Stimulated activated CD4-positive, alpha-beta T cell treated with anti-CD3 and anti-CD28 coated beads, Interleukin-1b, Interleukin-23, amount 100 ng/mL, for 4 hours (primary cell): Measurements from ENCODE around the gene CAMK1D.
"Not testable (repeated sequence)": the region's sequence is repeated elsewhere in the genome, so short reads cannot be mapped to it uniquely, and the experiment has no call there.

Source experiments
- DNase-seq, 2 donors: peaks; one replicate each; pipeline ENCODE4 v3.0.0-alpha.2; 2020; ENCODE audit warnings: low read depth in 2 of 2

CAMK1D gene

DNA sequence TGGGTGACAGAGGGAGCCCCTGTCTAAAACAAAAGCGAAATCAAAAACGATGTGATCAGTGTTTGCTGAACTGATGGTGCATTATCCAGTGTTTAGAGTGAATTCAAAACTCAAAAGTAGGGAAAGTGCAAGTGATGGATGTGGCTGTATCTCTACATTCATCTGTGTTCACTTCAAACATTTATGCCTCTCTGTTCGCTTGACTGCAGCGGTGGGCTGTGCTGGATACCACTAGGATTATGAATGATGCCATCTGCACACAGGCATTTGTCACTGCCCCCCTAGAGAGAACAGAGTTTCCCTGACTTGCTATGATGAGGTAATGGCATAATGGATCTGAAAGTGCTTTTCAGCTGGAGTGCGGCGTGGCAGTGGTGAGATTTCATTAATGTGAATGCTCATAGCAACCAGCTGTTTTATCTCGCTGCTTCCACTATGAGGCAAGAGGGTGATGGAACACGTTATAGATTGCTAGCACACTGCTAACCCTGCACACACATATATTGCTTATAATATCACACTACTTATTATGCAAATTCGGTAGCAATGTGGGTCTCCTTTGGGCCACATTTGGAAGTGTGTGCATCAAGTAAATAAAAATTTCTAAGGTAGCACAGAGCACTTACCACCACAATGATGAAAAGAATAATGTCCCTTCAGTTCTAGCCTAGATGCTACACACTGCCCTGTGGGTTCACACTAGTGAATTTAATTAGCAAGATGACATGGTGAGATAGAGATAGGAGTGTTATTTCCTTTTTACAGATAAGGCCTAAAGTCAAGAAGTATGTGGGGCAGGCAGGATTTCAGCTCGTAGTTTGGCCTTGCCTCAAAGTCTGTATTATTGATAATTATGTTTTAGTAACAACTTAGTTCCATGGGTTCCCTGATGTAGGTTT lies 164.7 kb downstream of the CAMK1D start:
- DNase-seq: no peak

DNA sequence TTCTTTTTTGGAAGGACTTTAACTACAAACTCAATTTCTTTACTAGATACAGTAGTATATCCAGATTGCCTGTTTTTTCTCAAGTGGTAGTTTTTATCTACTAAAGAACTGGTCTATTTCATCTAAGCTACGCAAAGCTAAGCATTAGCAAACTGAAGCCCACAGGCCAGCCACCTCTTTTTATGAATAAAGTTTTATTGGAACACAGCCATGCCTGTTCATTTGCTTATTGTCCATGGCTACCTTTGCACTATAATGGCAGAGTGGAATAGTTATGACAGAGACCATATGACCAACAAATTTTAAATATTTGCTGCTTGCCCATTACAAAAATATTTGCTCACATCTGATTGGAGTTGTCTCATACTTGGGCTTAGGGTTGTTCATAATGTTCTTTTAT lies 168.7 kb downstream of the CAMK1D start:
- no peak for DNase-seq

DNA sequence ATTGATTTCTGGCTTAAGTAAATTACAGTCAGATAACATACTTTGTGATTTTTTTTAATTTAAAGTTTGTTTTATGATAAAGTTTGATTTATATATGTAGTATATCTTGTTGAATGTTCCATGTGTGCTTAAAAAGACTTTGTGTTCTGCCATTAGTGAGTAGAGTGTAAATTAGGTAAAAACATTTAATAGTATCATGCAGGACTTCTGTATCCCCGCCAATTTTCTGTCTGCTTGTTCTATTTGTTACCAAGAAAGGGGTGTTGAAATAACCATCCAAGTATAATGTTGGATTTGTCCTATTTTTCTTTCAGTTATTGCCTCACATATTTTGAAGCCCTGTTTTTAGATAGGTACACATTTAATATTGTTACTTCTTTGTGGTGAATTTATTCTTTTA lies 172.1 kb downstream of the CAMK1D start:
- DNase-seq: no peak

DNA sequence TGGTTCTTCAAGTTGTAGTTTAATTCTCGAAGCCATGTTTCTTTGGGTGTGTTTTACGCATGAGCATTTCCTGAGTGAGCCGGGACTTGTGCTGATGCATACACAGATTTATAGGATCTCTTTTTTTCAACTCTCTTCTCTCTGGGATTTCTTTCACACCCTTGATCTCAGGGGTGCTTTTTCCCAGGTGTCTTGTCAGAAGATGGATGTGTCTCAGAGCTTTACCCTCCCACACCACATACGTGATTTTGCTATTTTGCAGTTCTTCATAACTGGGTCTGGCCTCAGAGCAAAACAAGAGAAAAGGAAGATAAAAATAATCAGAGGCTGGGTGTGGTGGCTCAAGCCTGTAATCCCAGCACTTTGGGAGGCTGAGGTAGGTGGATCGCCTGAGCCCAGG lies 177.0 kb downstream of the CAMK1D start:
- no peak for DNase-seq

DNA sequence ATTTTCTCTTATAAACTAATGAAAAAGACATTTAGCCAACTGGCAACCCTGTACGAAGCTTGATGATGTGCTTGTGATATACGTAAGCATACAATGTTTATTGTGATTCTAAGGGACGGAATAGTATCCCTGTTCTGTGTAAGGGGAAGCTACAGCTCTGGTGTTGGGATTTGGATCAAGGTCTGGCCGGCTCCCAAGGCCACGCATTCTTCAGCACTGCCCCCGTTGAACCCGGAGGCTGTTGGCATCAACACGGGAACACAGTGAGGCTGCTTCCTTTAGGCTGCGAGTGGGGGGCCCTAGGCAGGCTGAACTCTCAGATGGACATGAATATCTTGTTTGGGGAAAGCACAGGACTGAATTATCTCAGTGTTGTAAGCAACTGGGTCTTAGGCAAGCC lies 180.6 kb downstream of the CAMK1D start:
- DNase-seq: no peak

DNA sequence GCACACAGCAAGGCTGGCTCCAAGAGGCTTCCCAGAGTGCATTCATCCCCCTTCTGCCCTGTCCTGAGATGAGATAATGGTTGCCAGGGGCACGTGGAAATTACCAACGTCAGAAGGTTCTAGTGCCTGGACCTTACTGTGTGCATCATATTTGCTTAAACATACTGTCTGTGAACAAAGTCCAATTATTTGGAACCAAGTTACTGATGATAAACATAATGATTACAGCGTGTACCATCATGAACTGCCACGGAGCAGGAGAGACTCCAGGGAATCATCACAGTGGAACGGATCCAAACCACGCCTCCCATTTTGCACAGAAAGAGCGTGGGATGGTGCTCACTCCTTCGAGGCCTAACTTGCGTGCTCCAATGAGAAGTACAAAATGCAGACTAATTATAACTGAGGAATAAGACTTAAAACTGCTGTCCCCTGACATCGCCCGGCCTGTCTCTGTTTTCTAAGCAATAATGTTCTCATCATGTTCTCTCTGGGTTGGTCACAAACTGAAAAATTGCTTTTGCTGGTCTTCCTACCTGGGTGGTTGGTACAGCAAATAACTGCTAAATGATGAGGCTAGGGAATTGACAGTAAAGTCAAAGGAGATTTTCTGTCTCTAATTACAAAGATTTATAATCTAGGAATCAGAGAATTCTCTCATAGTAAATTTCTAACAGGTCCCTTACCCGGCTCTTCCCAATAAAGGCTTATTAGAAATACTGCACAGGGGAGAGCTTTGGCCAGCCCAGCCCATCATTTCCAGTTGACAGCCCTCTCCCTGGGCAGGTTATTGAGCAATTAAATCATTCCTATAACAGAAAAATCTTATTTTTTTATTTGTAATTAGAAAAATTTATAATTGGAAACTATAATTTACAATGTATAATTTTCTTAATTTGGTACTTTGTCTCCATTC lies 182.2 kb downstream of the CAMK1D start:
- no peak for DNase-seq

DNA sequence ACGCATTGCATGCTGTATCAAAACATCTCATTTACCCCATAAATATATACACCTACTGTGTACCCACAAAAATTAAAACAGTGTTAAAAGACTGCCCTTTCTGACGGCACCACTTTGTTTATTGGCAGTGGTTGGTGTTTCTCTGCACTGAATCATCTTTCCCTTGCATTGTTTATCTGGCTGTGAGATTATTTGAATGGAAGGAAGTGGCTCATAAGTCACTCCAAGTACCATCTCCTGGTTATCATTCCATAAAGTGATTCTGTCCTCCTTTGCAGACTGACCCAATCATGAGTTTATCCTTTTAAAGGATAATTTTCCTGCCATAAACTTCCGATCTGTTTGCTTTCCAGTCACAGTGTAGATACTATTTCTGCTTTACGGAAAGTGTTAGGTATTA lies 183.8 kb downstream of the CAMK1D start:
- no peak for DNase-seq

DNA sequence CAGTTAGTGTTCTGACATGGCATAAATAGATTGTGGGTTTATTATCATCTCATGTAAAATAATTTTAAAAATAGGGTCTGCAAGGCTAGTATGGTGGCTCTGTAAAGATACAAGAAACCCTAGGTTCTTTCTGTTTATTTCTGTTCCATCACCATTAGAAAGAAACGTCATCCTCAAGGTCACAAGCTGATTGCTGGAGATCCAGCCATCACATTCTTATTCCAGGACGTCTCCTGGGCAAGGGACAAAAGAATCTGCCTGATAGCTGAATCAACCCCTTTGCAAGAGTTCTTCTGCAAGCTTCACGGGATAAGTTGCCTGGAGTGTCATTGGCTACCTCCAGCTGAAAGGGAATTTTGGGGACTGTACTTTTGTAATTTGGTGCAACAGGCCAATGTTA lies 184.4 kb downstream of the CAMK1D start:
- no peak for DNase-seq

DNA sequence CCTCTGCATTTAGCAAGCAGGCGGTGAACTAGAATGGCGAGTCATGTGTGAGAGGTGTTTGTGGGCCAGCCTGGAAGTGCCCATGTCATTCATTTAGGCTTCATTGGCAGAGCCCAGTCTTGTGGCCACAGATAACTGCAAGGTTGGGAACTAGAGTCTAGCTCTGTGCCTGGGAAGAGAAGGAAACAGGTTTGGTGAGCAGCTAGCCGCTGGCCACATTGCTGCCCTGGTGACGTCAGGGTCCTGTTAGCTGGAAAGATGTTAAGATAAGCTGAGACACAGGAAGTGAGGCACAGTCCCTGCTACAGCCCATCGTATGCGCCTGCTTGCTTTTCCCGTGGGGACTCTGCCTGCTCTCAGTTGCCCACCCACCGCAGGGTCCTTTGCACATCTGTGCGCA lies 185.5 kb downstream of the CAMK1D start:
- DNase-seq: no peak

DNA sequence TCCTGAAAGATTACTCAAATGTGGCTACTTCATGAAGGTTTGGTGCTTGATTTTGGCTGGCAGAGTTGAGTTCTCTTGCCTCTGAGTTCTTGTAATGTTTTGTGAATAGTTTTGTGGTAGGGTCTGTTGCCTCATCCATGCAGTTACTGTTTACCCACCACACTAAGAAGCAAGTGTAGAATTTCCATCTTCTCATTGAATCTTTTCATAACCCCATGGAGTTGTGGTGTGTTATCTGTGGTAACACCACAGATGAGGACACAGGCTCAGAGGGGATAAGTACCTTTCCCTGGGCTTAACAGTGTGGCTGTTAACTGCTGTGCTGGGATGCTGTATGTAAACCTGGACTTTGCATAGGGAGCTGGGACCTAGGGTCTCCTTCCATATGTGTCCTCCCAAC lies 186.3 kb downstream of the CAMK1D start:
- no peak for DNase-seq

DNA sequence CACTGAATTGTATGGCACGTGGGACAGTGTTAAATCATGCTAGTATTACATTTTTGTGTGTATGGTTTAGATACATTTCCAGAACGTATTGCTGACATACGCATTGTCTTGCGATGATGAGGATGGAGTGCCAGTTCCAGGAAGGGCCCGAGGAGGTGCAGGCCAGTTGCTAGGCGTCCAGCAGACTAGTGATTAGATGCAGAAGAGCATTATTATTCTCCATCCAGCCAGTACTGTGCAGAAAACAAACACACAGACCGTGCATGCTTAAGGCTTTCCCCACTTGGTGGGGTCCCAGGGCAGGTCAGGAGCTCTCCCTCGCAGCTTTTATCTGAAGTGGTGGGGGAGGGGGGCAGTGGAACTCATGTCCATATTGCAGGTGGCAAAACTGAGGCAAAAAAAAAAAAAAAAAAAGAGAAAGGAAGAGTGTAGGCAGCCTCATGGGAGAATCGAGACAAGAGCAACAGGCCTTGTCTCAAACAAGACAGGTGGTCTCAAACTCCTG lies 189.2 kb downstream of the CAMK1D start:
- no peak for DNase-seq

DNA sequence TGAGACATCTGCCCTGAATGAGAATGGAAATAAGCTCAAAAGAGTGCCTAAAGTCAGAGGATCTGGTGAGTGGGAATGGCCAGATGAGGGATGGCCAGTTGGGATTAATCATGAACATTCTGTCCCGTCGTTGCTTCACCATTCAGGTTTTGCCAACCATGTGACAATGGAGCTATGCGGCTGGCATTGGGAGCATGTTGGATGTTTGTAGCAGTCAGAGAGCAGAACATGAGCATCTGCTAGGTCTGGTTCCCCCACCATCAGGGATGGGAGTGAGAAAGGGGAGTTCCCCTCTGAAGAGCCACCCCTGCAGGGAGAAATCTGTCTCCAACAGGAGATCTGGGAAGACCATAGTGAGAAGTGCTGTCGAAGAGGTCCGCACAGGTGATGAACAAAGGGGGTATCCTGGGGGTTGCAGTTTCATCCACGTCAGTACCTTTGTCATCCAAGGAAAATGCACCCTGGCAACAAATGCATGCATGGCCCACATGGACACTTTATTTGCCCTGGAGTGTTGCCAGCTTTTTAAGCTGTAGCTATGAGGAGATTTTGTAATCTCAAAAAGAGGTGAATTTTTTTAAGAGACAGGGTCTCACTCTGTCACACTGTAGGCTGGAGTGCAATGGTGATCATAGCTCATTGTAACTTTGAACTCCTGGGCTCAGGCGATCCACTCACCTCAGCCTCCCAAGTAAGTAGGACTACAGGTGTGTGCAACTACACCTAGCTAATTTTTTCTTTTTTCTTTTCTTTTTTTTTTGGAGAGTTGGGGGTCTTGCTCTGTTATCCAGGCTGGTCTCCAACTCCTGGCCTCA lies 190.2 kb downstream of the CAMK1D start:
- DNase-seq: no peak

DNA sequence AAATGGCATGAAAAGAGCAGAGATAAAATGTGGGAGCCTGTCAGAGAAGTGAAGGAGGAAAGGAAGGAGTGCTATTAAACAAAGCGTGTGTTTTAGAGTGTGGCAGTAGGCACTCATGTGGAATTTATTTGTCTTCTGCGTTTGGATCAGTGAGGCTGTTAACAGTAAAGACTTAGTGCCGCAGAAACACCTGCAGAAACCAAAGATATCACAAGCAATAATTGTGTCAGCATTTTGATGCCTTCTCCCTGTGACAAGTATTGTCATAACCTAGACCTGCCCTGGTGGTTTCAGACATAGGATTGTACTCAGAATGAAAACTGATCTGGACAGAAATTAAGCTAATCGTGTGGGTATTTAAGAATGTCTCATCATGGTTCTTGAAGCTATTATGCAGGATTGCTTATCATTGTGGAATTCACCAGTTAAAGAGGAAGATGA lies 191.0 kb downstream of the CAMK1D start:
- DNase-seq: no peak

DNA sequence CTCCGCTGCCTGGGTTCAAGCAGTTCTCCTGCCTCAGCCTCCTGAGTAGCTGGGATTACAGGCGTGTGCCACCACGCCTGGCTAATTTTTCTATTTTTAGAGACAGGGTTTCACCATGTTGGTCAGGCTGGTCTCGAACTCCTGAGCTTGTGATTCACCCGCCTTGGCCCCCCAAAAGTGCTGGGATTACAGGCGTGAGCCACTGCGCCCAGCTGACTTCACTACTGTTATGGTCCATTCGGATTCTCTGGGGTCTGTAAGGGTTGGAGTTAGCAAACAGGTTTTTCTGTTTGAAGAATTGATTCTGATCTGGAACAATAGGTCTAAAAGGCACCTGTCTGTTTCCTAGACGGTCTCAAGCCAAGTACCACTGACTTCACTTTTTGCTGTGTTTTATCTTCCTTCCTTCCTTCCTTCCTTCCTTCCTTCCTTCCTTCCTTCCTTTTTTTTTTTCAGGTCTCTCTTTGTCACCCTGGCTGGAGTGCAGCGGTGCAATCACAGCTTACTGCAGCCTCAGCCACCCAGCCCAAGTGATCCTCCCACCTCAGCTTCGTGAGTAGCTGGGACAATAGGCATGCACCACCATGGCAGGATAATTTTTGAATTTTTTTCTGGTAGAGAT lies 192.2 kb downstream of the CAMK1D start:
- DNase-seq: no peak

DNA sequence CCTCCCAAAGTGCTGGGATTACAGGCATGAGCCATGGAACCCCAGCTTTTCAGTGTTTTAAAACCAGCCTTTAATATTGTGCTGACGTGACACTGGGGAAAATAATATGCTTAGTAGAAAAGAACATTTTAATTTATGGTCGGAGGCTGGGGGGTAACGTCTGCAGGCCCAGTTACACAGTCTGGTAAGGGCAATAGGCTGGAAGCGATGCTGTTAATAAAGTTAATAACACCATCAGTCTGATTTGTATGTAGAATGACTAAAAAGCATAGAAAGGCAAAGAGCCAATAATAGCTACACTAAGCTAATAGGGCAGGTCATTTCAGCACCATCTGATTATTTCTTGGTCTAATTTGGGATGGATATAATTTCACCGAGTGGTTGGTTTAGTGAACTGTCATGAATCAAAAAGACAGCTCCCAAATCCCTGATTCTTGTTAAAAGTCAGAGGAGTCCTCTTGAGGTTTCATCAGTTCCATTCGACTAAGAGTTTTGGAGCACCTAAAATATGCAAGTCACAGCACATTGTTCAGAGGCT lies 192.9 kb downstream of the CAMK1D start:
- DNase-seq: no peak

DNA sequence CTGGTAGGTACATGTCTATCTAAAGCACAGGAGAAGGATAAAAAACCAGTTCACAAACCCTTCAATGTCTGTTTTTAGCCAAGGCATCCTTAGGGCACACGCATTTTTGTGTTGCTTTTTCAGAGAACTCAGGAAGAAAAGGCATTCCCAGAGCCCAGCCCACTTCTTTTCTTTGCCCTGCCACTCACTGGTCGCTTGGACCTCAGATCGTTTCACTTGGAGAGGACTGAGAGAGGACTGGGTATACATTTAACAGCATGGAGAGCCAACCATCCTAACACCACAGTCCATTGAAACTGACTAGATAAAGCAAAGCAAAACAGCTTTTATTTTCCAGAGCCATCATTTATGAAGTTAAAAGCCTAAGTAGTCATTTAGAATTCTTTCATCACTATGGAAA lies 194.2 kb downstream of the CAMK1D start:
- no peak for DNase-seq

DNA sequence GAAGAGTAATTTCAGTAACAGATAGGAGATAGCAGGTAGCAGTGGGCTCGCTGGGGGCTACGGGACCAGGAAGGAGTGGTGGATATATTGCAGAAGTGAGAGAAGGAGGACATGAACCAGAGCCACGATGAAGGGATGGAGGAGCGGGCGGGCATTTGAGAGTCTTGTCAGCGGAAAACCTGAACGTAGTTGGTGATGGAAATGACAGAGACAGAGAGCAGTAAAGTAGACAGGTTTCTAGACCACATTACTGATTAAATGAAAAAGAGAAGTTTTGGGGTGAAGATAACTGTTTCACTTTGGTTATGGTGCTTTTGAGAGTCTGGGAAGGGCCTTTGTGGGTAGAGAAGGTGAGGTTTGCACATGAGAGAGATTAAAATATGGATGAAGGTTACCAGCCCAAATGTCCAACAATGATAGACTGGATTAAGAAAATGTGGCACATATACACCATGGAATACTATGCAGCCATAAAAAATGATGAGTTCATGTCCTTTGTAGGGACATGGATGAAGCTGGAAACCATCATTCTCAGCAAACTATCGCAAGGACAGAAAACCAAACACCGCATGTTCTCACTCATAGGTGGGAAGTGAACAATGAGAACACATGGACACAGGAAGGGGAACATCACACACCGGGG lies 196.9 kb downstream of the CAMK1D start:
- not testable (repeated sequence) for DNase-seq

DNA sequence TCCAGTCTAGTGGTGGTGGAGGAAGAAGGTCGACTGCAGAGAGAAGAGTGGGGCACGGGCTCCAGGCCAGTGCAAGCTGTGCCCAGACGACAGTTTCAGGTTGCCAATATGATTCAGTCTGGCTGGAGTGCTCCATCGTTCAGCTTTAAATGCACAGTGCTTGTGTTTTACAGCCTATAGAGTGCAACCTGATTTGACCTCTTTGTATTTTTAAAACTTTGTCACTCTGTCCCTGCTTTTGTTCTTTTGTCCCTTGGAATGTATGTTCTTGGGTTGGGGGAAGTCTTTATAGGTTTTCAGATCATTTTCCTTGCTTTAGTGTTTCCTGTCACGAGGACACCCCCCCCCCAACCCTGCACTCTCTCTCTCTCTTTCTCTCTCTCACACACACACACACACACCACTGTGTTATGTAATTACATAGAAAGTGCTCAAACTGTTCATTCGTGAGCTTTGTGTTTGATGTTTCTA lies 198.0 kb downstream of the CAMK1D start:
- DNase-seq: no peak

DNA sequence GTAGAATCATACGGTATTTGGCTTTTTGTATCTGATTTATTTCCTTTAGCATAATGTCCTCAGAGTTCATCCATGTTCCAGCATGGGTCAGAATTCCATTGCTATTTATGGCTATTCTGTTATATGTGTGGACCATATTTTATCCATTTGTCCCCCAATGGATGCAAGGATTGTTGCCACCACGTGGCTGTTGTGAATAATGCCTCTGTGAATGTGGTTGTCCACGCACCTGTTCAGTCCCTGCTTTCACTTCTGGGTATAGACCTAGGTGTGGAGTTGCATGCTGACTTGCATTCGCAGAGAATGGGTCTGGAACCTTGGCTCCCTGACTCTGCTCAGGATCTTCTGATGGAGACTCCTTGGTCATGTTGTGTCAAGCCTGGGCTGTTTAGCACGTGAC lies 199.9 kb downstream of the CAMK1D start:
- DNase-seq: no peak

DNA sequence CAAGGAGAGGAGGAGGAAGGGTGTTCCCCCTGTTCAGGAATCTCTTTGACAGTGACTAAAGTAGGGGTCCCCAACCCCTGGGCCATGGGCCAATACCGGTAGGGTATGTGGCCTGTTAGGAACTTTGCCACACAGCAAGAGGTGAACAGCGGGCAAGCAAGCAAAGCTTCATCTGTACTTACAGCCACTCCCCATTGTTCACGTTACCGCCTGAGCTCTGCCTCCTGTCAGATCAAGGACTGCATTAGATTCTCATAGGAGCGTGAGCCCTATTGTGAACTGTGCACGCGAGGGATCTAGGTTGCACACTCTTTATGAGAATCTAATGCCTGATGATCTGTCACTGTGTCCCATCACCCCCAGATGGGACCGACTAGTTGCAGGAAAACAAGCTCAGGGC lies 201.6 kb downstream of the CAMK1D start:
- no peak for DNase-seq
